Keratinocyte (primary cell): ENCODE results near the gene TMCO6. TPM values are rescaled to one million over a fixed set of nuclear protein-coding genes. Genes with fewer than 3 reads are reported as not detected.

Experiments used
- DNase-seq: peaks from one replicate; pipeline ENCODE4 v3.0.0-alpha.2; 2011; ENCODE audit warnings: low read depth, missing footprints, low spot score
- FAIRE-seq: peaks from 2 replicates; lab custom pipeline; 2011; peaks lifted over from hg19 to GRCh38; lab: Jason Lieb, UNC
- H2AFZ ChIP-seq: 2 replicates; pipeline ENCODE4 v1.6.0; 2012; ENCODE audit warnings: low read length, control low read depth, inconsistent platforms; ENCODE audit not compliant: control insufficient read depth
- H3K27ac ChIP-seq: 2 replicates; pipeline ENCODE4 v1.5.1; 2011; ENCODE audit warnings: low read length; ENCODE audit not compliant: control insufficient read depth, insufficient read depth
- H3K27me3 ChIP-seq: 3 replicates; pipeline ENCODE4 v1.6.0; 2011; ENCODE audit warnings: low read length; ENCODE audit not compliant: control insufficient read depth, insufficient read depth; ENCODE audit errors: extremely low read depth
- H3K36me3 ChIP-seq, 2 experiments: 2 replicates in 1 of 2; 3 replicates in 1 of 2; pipeline ENCODE4 v1.5.1; 2011; ENCODE audit warnings: low read length in 2 of 2, mild to moderate bottlenecking in 1 of 2; ENCODE audit not compliant: control insufficient read depth in 2 of 2, insufficient read depth in 2 of 2; ENCODE audit errors: extremely low read depth in 1 of 2
- H3K4me1 ChIP-seq: 3 replicates; pipeline ENCODE4 v1.5.1; 2011; ENCODE audit warnings: low read length; ENCODE audit not compliant: control insufficient read depth, insufficient read depth; ENCODE audit errors: extremely low read depth
- H3K4me2 ChIP-seq: 3 replicates; pipeline ENCODE4 v1.6.0; 2011; ENCODE audit warnings: low read depth, low read length; ENCODE audit not compliant: control insufficient read depth, insufficient read depth; ENCODE audit errors: extremely low read depth
- H3K4me3 ChIP-seq, 3 experiments: fragments of 200-600 bp in 1 of 3; sonication (generic) in 1 of 3; 2 replicates in 2 of 3; 3 replicates in 1 of 3; pipeline ENCODE4 v1.5.1; 2011 to 2016; ENCODE audit warnings: low read length in 3 of 3, mild to moderate bottlenecking in 3 of 3, control low read depth in 2 of 3, inconsistent platforms in 1 of 3, low read depth in 1 of 3, mixed read lengths in 1 of 3, mixed run types in 1 of 3, moderate library complexity in 1 of 3; ENCODE audit not compliant: control insufficient read depth in 2 of 3, insufficient read depth in 2 of 3; ENCODE audit errors: extremely low read depth in 1 of 3
- H3K79me2 ChIP-seq: 2 replicates; pipeline ENCODE4 v1.6.0; 2012; ENCODE audit warnings: low read length; ENCODE audit not compliant: control insufficient read depth, insufficient read depth
- H3K9ac ChIP-seq: 3 replicates; pipeline ENCODE4 v1.6.0; 2011; ENCODE audit warnings: low read length; ENCODE audit not compliant: control insufficient read depth, insufficient read depth; ENCODE audit errors: extremely low read depth
- H3K9me1 ChIP-seq: 3 replicates; pipeline ENCODE4 v1.6.0; 2011; ENCODE audit warnings: low read length; ENCODE audit not compliant: control insufficient read depth, insufficient read depth; ENCODE audit errors: extremely low read depth
- H3K9me3 ChIP-seq: 2 replicates; pipeline ENCODE4 v1.5.1; 2012; ENCODE audit warnings: low read depth, low read length; ENCODE audit not compliant: control insufficient read depth
- H4K20me1 ChIP-seq: 3 replicates; pipeline ENCODE4 v1.6.0; 2011; ENCODE audit warnings: low read length; ENCODE audit not compliant: control insufficient read depth, insufficient read depth; ENCODE audit errors: extremely low read depth
- EZH2 ChIP-seq: IDR thresholded peaks from one replicate; pipeline ENCODE4 v1.6.1; 2012; ENCODE audit warnings: inconsistent platforms, mild to moderate bottlenecking, low read length, moderate library complexity
- dilution Hi-C: fragments of 300-500 bp; cut with MboI; formaldehyde crosslinking; loops from one replicate; pipeline ENCODE4 v1.7.0; 2020; ENCODE audit warnings: low sequenced_read_pairs; ENCODE audit not compliant: extremely low pct_ligation_motif_present
- polyA minus RNA-seq, 3 experiments: library from RNA; depleted of rRNA, polyadenylated mRNA; stranded (reverse); fragments of >200 nt; gene quantifications; 1 replicate in 1 of 3; 2 replicates in 1 of 3; 3 replicates in 1 of 3; pipeline ENCODE4 v1.2.3, GENCODE V29; 2011
- polyA plus RNA-seq, 5 experiments: library from polyadenylated mRNA; depleted of rRNA in 3 of 5; stranded (reverse) in 3 of 5; stranded (forward) in 1 of 5; unstranded in 1 of 5; fragments of >200 nt; gene quantifications; 1 replicate in 1 of 5; 2 replicates in 3 of 5; 3 replicates in 1 of 5; pipeline versions ENCODE4 v1.2.1 to v1.2.3, GENCODE V29; 2011 to 2012; ENCODE audit warnings: missing spikeins in 2 of 5, low read depth in 1 of 5, low replicate concordance in 1 of 5
- TF ChIP-seq, protein P1 (sequence below), 3 experiments: IDR thresholded peaks in 1 of 3; conservative IDR thresholded peaks in 1 of 3; optimal IDR thresholded peaks in 1 of 3; 2 replicates in 2 of 3; 3 replicates in 1 of 3; pipeline versions ENCODE3 to v1.5.1; 2011; ENCODE audit warnings: low read length in 3 of 3, mild to moderate bottlenecking in 3 of 3, moderate library complexity in 2 of 3, control low read depth in 1 of 3, inconsistent platforms in 1 of 3; ENCODE audit not compliant: insufficient read depth in 2 of 3; ENCODE audit errors: extremely low read depth in 1 of 3

The TMCO6 gene
- 7.6 to 9.2 TPM (median 7.9 TPM) in 3 replicates for polyA plus RNA-seq
- polyA plus RNA-seq (2011; ENCODE audit: low read depth) = 6.1 TPM
- 3.1 and 3.6 TPM in 2 replicates for polyA plus RNA-seq (2011; cell fraction: cytosol; rRNA removed)
- 22.0 and 29.0 TPM in 2 replicates for polyA plus RNA-seq (2011; cell fraction: nucleus; rRNA removed)
- polyA plus RNA-seq (2012; ENCODE audit: low replicate concordance) = 7.3 and 8.4 TPM in 2 replicates
- polyA minus RNA-seq = 7.2 to 11.8 TPM (median 8.8 TPM) in 3 replicates
- 4.0 TPM for polyA minus RNA-seq (2011; cell fraction: cytosol; rRNA and poly(A)+ RNA removed)
- 9.6 and 11.2 TPM in 2 replicates for polyA minus RNA-seq (2011; cell fraction: nucleus; rRNA and poly(A)+ RNA removed)

DNA sequence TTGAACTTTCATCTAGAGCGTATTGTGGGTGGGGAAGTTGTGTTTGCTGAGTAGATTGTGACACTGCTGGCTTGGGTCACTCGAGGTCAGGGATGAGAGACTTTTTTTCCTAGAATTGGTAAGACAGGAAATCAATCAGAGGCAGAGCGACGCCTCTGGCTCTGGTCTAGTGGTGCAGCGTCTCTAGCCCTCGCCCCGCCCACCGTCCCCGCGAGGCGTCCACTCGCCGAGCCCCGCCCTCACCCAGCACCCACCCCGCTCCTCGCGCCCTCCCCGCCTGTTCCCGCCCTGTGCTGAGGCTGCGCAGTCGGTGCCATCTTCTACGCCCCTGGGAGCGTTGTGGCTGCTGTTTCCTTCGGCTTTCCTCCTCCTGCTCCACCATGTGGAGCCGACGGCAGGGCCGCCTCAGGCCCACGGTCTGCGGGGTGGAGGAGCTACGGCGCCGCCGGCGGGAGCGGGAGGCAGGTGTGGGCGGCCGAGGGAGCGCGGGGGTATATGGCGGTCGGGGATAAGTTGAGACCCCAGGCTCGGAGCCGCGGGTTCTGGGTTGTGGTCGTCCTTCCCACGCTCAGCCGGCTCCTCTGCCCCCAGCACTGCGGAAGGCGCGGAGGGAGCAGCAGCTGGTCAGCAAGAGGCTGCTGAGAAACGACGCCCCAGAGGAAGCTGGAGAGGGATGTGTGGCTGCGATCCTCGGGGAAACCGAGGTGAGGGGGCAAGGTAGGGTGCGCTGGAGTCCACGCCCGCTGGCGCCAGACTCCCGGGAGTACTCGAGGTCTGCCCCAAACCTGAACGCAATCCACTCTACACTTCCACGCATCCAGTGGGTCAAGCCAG, at the start of gene TMCO6:
TMCO6 (plus strand) TSS at position 304 of the 834 bp plus-strand sequence; CDS start at position 381, 77 bp downstream.
- H3K4me2 ChIP-seq = peak within 1 kb of the TSS; percentile 91
- H3K27ac ChIP-seq = peak within 1 kb of the TSS; percentile 68
- peak within 1 kb of the TSS; percentile 86 for H3K9ac ChIP-seq
- FAIRE-seq (no peak), DNase-seq (peak; percentile 44)
- peak within 1 kb of the TSS; percentile 69 to 82 (median 80) for H3K4me3 ChIP-seq
- H3K9me3 ChIP-seq = no peaks in the 10 kb centered on the region
- H4K20me1 ChIP-seq = no peaks in the 10 kb centered on the region
- no peak for TF ChIP-seq EZH2
- TF ChIP-seq, protein P1, sequence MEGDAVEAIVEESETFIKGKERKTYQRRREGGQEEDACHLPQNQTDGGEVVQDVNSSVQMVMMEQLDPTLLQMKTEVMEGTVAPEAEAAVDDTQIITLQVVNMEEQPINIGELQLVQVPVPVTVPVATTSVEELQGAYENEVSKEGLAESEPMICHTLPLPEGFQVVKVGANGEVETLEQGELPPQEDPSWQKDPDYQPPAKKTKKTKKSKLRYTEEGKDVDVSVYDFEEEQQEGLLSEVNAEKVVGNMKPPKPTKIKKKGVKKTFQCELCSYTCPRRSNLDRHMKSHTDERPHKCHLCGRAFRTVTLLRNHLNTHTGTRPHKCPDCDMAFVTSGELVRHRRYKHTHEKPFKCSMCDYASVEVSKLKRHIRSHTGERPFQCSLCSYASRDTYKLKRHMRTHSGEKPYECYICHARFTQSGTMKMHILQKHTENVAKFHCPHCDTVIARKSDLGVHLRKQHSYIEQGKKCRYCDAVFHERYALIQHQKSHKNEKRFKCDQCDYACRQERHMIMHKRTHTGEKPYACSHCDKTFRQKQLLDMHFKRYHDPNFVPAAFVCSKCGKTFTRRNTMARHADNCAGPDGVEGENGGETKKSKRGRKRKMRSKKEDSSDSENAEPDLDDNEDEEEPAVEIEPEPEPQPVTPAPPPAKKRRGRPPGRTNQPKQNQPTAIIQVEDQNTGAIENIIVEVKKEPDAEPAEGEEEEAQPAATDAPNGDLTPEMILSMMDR (optimal IDR thresholded peaks at IDR 0.05 in 1 of 3, IDR thresholded peaks at IDR 0.05 in 1 of 3, conservative IDR thresholded peaks at IDR 0.05 in 1 of 3; ENCODE audit: extremely low read depth in 1 of 3, insufficient read depth in 2 of 3, low read length in 3 of 3) = peak; percentile 56 to 73 (median 72)
- H3K36me3 ChIP-seq = peaks cover 5 to 7% of the 10 kb centered on the region in 2 experiments
- peaks cover 8% of the 10 kb centered on the region for H3K4me1 ChIP-seq
- dilution Hi-C loops = no loop called here
- no peaks in the 10 kb centered on the region for H3K27me3 ChIP-seq
- H3K79me2 ChIP-seq = peaks cover 6% of the 10 kb centered on the region
- no peaks in the 10 kb centered on the region for H3K9me1 ChIP-seq
- peak within 1 kb of the TSS; percentile 91 for H2AFZ ChIP-seq

DNA sequence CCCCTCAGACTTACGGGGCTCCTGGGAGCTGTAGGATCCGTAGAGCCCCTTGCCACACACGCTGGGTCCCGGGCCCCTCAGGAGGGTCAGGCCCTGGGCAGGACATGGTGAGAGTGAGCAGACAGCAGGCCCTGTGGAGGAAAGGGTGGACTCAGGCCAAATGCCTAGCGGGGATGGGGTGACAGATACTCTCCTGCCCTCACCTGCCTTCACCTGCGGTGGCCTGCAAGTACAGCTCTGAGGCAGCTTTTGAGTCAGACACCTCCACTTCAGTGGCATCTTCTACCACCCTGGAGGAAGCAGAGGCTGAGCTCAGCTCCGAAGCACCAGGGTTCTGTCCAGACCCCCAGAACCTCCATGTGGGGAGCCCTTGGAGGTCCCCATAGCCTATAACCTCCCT, 48.4 kb upstream of the TMCO6 start:
- Histone ChIP-seq H4K20me1 (no peaks in the 10 kb centered on the region), H2AFZ (no peak overlapping the region), H3K79me2 (no peaks in the 10 kb centered on the region), H3K9me3 (no peaks in the 10 kb centered on the region), H3K4me1 (peaks cover 21% of the 10 kb centered on the region), H3K4me3 (no peak overlapping the region), H3K27me3 (no peaks in the 10 kb centered on the region), H3K36me3 (no peaks in the 10 kb centered on the region), H3K4me2 (peak overlapping the region; percentile 37), H3K9ac (no peak overlapping the region), H3K9me1 (no peaks in the 10 kb centered on the region), H3K27ac (no peak overlapping the region)
- dilution Hi-C loops = no loop called here
- no peak for TF ChIP-seq EZH2
- TF ChIP-seq, protein P1 (optimal IDR thresholded peaks at IDR 0.05 in 1 of 3, IDR thresholded peaks at IDR 0.05 in 1 of 3, conservative IDR thresholded peaks at IDR 0.05 in 1 of 3; ENCODE audit: extremely low read depth in 1 of 3, insufficient read depth in 2 of 3, low read length in 3 of 3) = no peak
- no peak for FAIRE-seq
- no peak for DNase-seq
